IMR-90 (cell line): ENCODE measurements around the gene CDH23. TPM values are rescaled to one million over a fixed set of nuclear protein-coding genes. Genes with fewer than 3 reads are reported as not detected.

Experiments used
- ATAC-seq: fragments of 200-7000 bp; cut with Tn5 transposase; 2 replicates; pipeline ENCODE4 v1.9.1; 2020; ENCODE audit warnings: low read depth, mild to moderate bottlenecking, moderate library complexity
- BruUV-seq: library from RNA; stranded (reverse); fragments of 400-500 nt; replicated peaks from 2 replicates; lab custom pipeline; 2021; lab: Mats Ljungman, UMichigan
- CTCF ChIA-PET: fragments of 300-600 bp; formaldehyde crosslinking; extraction: SDS; loops from one replicate; lab custom pipeline; 2021; ENCODE audit warnings: antibody characterized with exemption; lab: Yijun Ruan, JAX
- POLR2A ChIA-PET: fragments of 300-600 bp; sonication (Branson Sonifier 250); formaldehyde crosslinking; loops from one replicate; lab custom pipeline; 2022; ENCODE audit warnings: antibody characterized with exemption; ENCODE audit not compliant: unreplicated experiment; lab: Charles Lee
- DNase-seq: peaks from one replicate; pipeline ENCODE4 v3.0.0; 2013
- H2AFZ ChIP-seq: replicated peaks from 2 replicates; pipeline ENCODE3; 2013; ENCODE audit warnings: low read length, mild to moderate bottlenecking; ENCODE audit not compliant: poor library complexity
- H2AK5ac ChIP-seq: 2 replicates; pipeline ENCODE4 v1.6.1; 2013; ENCODE audit warnings: low read depth, low read length, inconsistent platforms
- H2AK9ac ChIP-seq: replicated peaks from 2 replicates; pipeline ENCODE3; 2013; ENCODE audit warnings: mild to moderate bottlenecking, low read depth, low read length, moderate library complexity; ENCODE audit not compliant: poor library complexity
- H2BK120ac ChIP-seq: 2 replicates; pipeline ENCODE4 v1.6.1; 2013; ENCODE audit warnings: low read depth, low read length, inconsistent platforms
- H2BK15ac ChIP-seq: 3 replicates; pipeline ENCODE4 v1.6.1; 2013; ENCODE audit warnings: low read depth, low read length, inconsistent platforms
- H2BK20ac ChIP-seq: 2 replicates; pipeline ENCODE4 v1.6.1; 2013; ENCODE audit warnings: low read depth, mild to moderate bottlenecking, inconsistent platforms, low read length, moderate library complexity
- H2BK5ac ChIP-seq: 2 replicates; pipeline ENCODE4 v1.6.1; 2013; ENCODE audit warnings: mild to moderate bottlenecking, low read depth, low read length, inconsistent platforms; ENCODE audit not compliant: poor library complexity, severe bottlenecking
- H3K14ac ChIP-seq: replicated peaks from 2 replicates; pipeline ENCODE4 v1.6.1; 2013; ENCODE audit warnings: low read depth, low read length, inconsistent platforms
- H3K18ac ChIP-seq: 2 replicates; pipeline ENCODE4 v1.6.1; 2013; ENCODE audit warnings: low read depth, low read length, control low read depth
- H3K23ac ChIP-seq: 2 replicates; pipeline ENCODE4 v1.6.1; 2013; ENCODE audit warnings: low read depth, low read length, inconsistent platforms
- H3K27ac ChIP-seq: 2 replicates; pipeline ENCODE4 v1.5.1; 2013; ENCODE audit warnings: mild to moderate bottlenecking, control low read depth, low read length; ENCODE audit not compliant: insufficient read depth
- H3K27me3 ChIP-seq: 2 replicates; pipeline ENCODE4 v1.6.1; 2013; ENCODE audit warnings: low read length; ENCODE audit not compliant: control insufficient read depth, insufficient read depth
- H3K36me3 ChIP-seq: 2 replicates; pipeline ENCODE4 v1.6.1; 2013; ENCODE audit warnings: low read length, mixed read lengths; ENCODE audit not compliant: control insufficient read depth, insufficient read depth
- H3K4ac ChIP-seq: 2 replicates; pipeline ENCODE4 v1.6.1; 2013; ENCODE audit warnings: low read depth, low read length, inconsistent platforms
- H3K4me1 ChIP-seq: 2 replicates; pipeline ENCODE4 v1.6.1; 2013; ENCODE audit warnings: low read length, mixed read lengths; ENCODE audit not compliant: control insufficient read depth, insufficient read depth
- H3K4me2 ChIP-seq: 2 replicates; pipeline ENCODE4 v1.6.1; 2013; ENCODE audit warnings: low read depth, mild to moderate bottlenecking, control low read depth, low read length, moderate library complexity
- H3K4me3 ChIP-seq: 2 replicates; pipeline ENCODE4 v1.5.1; 2013; ENCODE audit warnings: low read depth, mild to moderate bottlenecking, control low read depth, low read length, moderate library complexity; ENCODE audit not compliant: insufficient read depth
- H3K56ac ChIP-seq: 2 replicates; pipeline ENCODE4 v1.6.1; 2013; ENCODE audit warnings: low read length, inconsistent platforms; ENCODE audit not compliant: insufficient read depth; ENCODE audit errors: extremely low read depth
- H3K79me1 ChIP-seq, 2 experiments: 2 replicates each; pipeline ENCODE4 v1.6.1; 2013; ENCODE audit warnings: low read length in 2 of 2, inconsistent platforms in 1 of 2, low read depth in 1 of 2
- H3K9ac ChIP-seq: 2 replicates; pipeline ENCODE4 v1.6.1; 2013; ENCODE audit warnings: low read depth, low read length, control low read depth
- H3K9me1 ChIP-seq: 2 replicates; pipeline ENCODE4 v1.6.1; 2013; ENCODE audit warnings: low read length, inconsistent platforms; ENCODE audit not compliant: insufficient read depth
- H3K9me3 ChIP-seq: 2 replicates; pipeline ENCODE4 v1.6.1; 2013; ENCODE audit warnings: low read length; ENCODE audit not compliant: control insufficient read depth, insufficient read depth
- H4K20me1 ChIP-seq: 2 replicates; pipeline ENCODE4 v1.6.1; 2013; ENCODE audit warnings: low read length, inconsistent platforms; ENCODE audit not compliant: insufficient read depth
- H4K5ac ChIP-seq: 2 replicates; pipeline ENCODE4 v1.6.1; 2013; ENCODE audit warnings: mild to moderate bottlenecking, low read depth, low read length, control low read depth
- H4K8ac ChIP-seq, 2 experiments: 2 replicates each; pipeline ENCODE4 v1.6.1; 2013; ENCODE audit warnings: low read depth in 2 of 2, low read length in 2 of 2, control low read depth in 1 of 2, inconsistent platforms in 1 of 2
- H4K91ac ChIP-seq: 2 replicates; pipeline ENCODE4 v1.6.1; 2013; ENCODE audit warnings: low read depth, low read length, inconsistent platforms; ENCODE audit not compliant: insufficient read depth
- BHLHE40 ChIP-seq: fragments of 150-350 bp; IDR thresholded peaks from 2 replicates; pipeline ENCODE4 v1.6.1; 2016; ENCODE audit warnings: mild to moderate bottlenecking, low read depth, low read length
- CEBPB ChIP-seq: IDR thresholded peaks from 2 replicates; pipeline ENCODE4 v1.6.1; 2012; ENCODE audit warnings: low read depth, low read length, improper control_type of control experiment
- ELK1 ChIP-seq: fragments of 150-350 bp; IDR thresholded peaks from 2 replicates; pipeline ENCODE4 v1.6.1; 2016; ENCODE audit warnings: low read depth, mild to moderate bottlenecking, low read length, moderate library complexity, borderline replicate concordance
- MAFK ChIP-seq: IDR thresholded peaks from 2 replicates; pipeline ENCODE4 v1.6.1; 2012; ENCODE audit warnings: low read depth, low read length, improper control_type of control experiment
- MXI1 ChIP-seq: IDR thresholded peaks from 2 replicates; pipeline ENCODE4 v1.6.1; 2012; ENCODE audit warnings: low read depth, mild to moderate bottlenecking, low read length, moderate library complexity, borderline replicate concordance
- RAD21 ChIP-seq: IDR thresholded peaks from 2 replicates; pipeline ENCODE4 v1.6.1; 2012; ENCODE audit warnings: low read length, improper control_type of control experiment
- RCOR1 ChIP-seq: IDR thresholded peaks from 2 replicates; pipeline ENCODE4 v1.6.1; 2012; ENCODE audit warnings: mild to moderate bottlenecking, low read length, improper control_type of control experiment; ENCODE audit not compliant: insufficient replicate concordance
- RFX5 ChIP-seq: IDR thresholded peaks from 2 replicates; pipeline ENCODE4 v1.8.0; 2012; ENCODE audit warnings: low read depth, mild to moderate bottlenecking, low read length, moderate library complexity
- WGBS, 2 experiments: methylation state at CpG; one replicate each; pipeline versions ENCODE4 v1.1.5 to v1.1.7; 2013; ENCODE audit warnings: missing lambda C conversion rate in 2 of 2; ENCODE audit not compliant: insufficient read length in 1 of 2; ENCODE audit errors: extremely low coverage in 2 of 2; 5-methylcytosine and 5-hydroxymethylcytosine counted together
- dilution Hi-C: fragments of 300-500 bp; cut with HindIII; formaldehyde crosslinking; loops from one replicate; pipeline ENCODE4 v1.14.3; 2018; ENCODE audit warnings: low sequenced_read_pairs; ENCODE audit not compliant: unreplicated experiment
- in situ Hi-C: fragments of 300-500 bp; cut with MboI; formaldehyde crosslinking; loops from 3 replicates; pipeline ENCODE4 v1.14.3; 2019; ENCODE audit warnings: low sequenced_read_pairs, inconsistent platforms, mixed read lengths
- intact Hi-C: fragments of 100-400 bp; cut with micrococcal nuclease; formaldehyde crosslinking; loops from 2 replicates; pipeline ENCODE4 v1.10.0; 2022
- polyA plus RNA-seq, 3 experiments: library from polyadenylated mRNA; depleted of rRNA; stranded (reverse); fragments of >200 nt; gene quantifications; 2 replicates each; pipeline ENCODE4 v1.2.3, GENCODE V29; 2012; ENCODE audit warnings: low replicate concordance in 1 of 3
- total RNA-seq: library from RNA; depleted of rRNA; stranded (reverse); fragments of >200 nt; gene quantifications from 2 replicates; pipeline ENCODE4 v1.2.3, GENCODE V29; 2012

CDH23 gene
- total and polyA plus RNA-seq, 2 of the 4 experiments (the other 2 are of a cell fraction) = under 0.01 to 0.03 TPM

- Histone ChIP-seq H2BK5ac (no peak overlapping the region), H2BK20ac (no peak overlapping the region), H3K4me1 (no peaks in the 10 kb centered on the region), H3K36me3 (no peaks in the 10 kb centered on the region), H4K20me1 (no peaks in the 10 kb centered on the region; the same call in 1 of the 2 replicates), H3K4me3 (no peak overlapping the region), H3K14ac (no peak overlapping the region), H3K9me1 (no peaks in the 10 kb centered on the region), H3K27me3 (peaks cover 43% of the 10 kb centered on the region), H3K79me1 (no peaks in the 10 kb centered on the region), H3K4me2 (no peak overlapping the region), H3K27ac (no peak overlapping the region), H2AFZ (no peak overlapping the region), H4K5ac (no peak overlapping the region), H3K56ac (no peak overlapping the region), H4K91ac (no peak overlapping the region), H2AK9ac (no peak overlapping the region), H2AK5ac (no peak overlapping the region), H2BK15ac (no peak overlapping the region), H3K4ac (no peak overlapping the region), H4K8ac (no peak overlapping the region), H3K18ac (no peak overlapping the region), H2BK120ac (no peak overlapping the region), H3K9me3 (no peaks in the 10 kb centered on the region), H3K9ac (no peak overlapping the region), H3K23ac (no peak overlapping the region)
- dilution Hi-C loops = no loop called here
- ATAC-seq (no peak), DNase-seq (no peak)
- no peak for TF ChIP-seq BHLHE40
- no peak for TF ChIP-seq CEBPB
- no peak for TF ChIP-seq MAFK
- no peak for TF ChIP-seq RFX5
- TF ChIP-seq RAD21 = no peak
- no peak for TF ChIP-seq MXI1
- no peak for TF ChIP-seq ELK1
- TF ChIP-seq RCOR1 = no peak
- CTCF ChIA-PET = no interaction called here
- in situ Hi-C loops = no loop called here
- BruUV-seq = no TSS peak
- WGBS, 2 experiments = no CpG with 5 or more reads among the region's 12 CpGs
- POLR2A ChIA-PET = no interaction called here
- intact Hi-C loops = no loop called here
These were observed 56.5 kb downstream of the CDH23 start for GRCh38 chr10:71453186-71453585.
